ENCODE measurements around the gene MARF1. TPM values are rescaled to one million over a fixed set of nuclear protein-coding genes. Genes with fewer than 3 reads are reported as not detected.

MARF1 gene
- total and polyA plus RNA-seq, 9 of the 15 experiments (the other 6 are each of a cell fraction or from before 2014, with no cell fraction given) = 4.7 to 33.2 (median 11.7) TPM

GRCh38 chr16:15658556-15658955 lies 15.6 kb upstream of the MARF1 start:
- in situ Hi-C loops (cut with MboI) = no loop called here
- Histone ChIP-seq H3K79me2 (ENCODE audit: control insufficient read depth, insufficient read depth, low read length) (peaks cover 77% of the 10 kb centered on the region), H3K27me3 (ENCODE audit: control insufficient read depth in 2 of 2, insufficient read depth in 2 of 2, low read length in 2 of 2) (no peaks in the 10 kb centered on the region), H3K4me2 (ENCODE audit: insufficient read depth, low read length) (no peak overlapping the region), H3K9me1 (ENCODE audit: control insufficient read depth, insufficient read depth, low read length) (peaks cover 6% of the 10 kb centered on the region), H4K20me1 (replicated peaks; ENCODE audit: control insufficient read depth, insufficient read depth, low read length) (peaks cover 14% of the 10 kb centered on the region), H3K9ac (ENCODE audit: insufficient read depth in 1 of 2, low read depth in 2 of 2, low read length in 2 of 2) (no peak overlapping the region), H3K9me3 (replicated peaks; ENCODE audit: control insufficient read depth, insufficient read depth, low read depth, low read length) (no peaks in the 10 kb centered on the region), H3K4me3 (no peak overlapping the region), H2AFZ (ENCODE audit: low read depth, low read length) (no peak overlapping the region), H3K27ac (ENCODE audit: extremely low read depth, low read depth, low read length) (0 out of 3 replicates have a peak overlapping the region, but pooled peaks have one; percentile 16), H3K4me1 (replicated peaks in 1 of 2; ENCODE audit: control insufficient read depth in 2 of 2, insufficient read depth in 2 of 2, low read length in 2 of 2) (peaks cover 18 to 25% of the 10 kb centered on the region in 2 experiments; a peak in 4 of 5 replicates), H3K36me3 (ENCODE audit: control insufficient read depth, insufficient read depth, low read length) (peaks cover 17% of the 10 kb centered on the region)
- CTCF ChIA-PET (ENCODE audit: low intra/inter-chr PET ratio) = no interaction called here
- FAIRE-seq = no peak
- TF ChIP-seq PYGO2 (tag; IDR thresholded peaks at IDR 0.05) (no peak), U2AF2 (optimal IDR thresholded peaks at IDR 0.05; ENCODE audit: low read depth, low read length) (no peak)
- BruUV-seq (replicated peaks) = no TSS peak
- no peak for ATAC-seq
- WGBS (ENCODE audit: insufficient coverage, low coverage, missing lambda C conversion rate) = 80% methylated on average over 5 of the region's 5 CpGs
- intact Hi-C loops (cut with micrococcal nuclease) = no loop called here
- DNase-seq (ENCODE audit: extremely low read depth in 1 of 4, low spot score in 3 of 4) = no peak
- POLR2A ChIA-PET = interaction anchor here (0.7 to 0.8 kb wide), 2 partner anchors 9 to 18 kb away, joined by 3 read pairs; no protein-coding TSS in a partner anchor

GRCh38 chr16:15658149-15658548 lies 15.2 kb upstream of the MARF1 start:
- H3K9me1 ChIP-seq (ENCODE audit: control insufficient read depth, insufficient read depth, low read length) = peaks cover 6% of the 10 kb centered on the region
- no peak overlapping the region for H3K27ac ChIP-seq (ENCODE audit: extremely low read depth, low read depth, low read length)
- H3K27me3 ChIP-seq (ENCODE audit: control insufficient read depth in 2 of 2, insufficient read depth in 2 of 2, low read length in 2 of 2) = no peaks in the 10 kb centered on the region
- BruUV-seq (replicated peaks) = no TSS peak
- 72% methylated on average over 6 of the region's 6 CpGs for WGBS (ENCODE audit: insufficient coverage, low coverage, missing lambda C conversion rate)
- ChIA-PET POLR2A (interaction anchor here (0.6 to 0.7 kb wide), 2 partner anchors 12 to 17 kb away, joined by 3 read pairs; no protein-coding TSS in a partner anchor), CTCF (ENCODE audit: low intra/inter-chr PET ratio) (no interaction called here)
- in situ Hi-C loops (cut with MboI) = no loop called here
- no peaks in the 10 kb centered on the region for H3K9me3 ChIP-seq (replicated peaks; ENCODE audit: control insufficient read depth, insufficient read depth, low read depth, low read length)
- H3K4me3 ChIP-seq = no peak overlapping the region
- DNase-seq (ENCODE audit: extremely low read depth in 1 of 4, low spot score in 3 of 4) (peak in 1 of 4 experiments; percentile 27), FAIRE-seq (no peak), ATAC-seq (peak; percentile 73)
- peaks cover 78% of the 10 kb centered on the region for H3K79me2 ChIP-seq (ENCODE audit: control insufficient read depth, insufficient read depth, low read length)
- peak overlapping the region in 1 of 2 experiments; percentile 73; a peak in 1 of 4 replicates for H3K9ac ChIP-seq (ENCODE audit: insufficient read depth in 1 of 2, low read depth in 2 of 2, low read length in 2 of 2)
- H3K36me3 ChIP-seq (ENCODE audit: control insufficient read depth, insufficient read depth, low read length) = peaks cover 17% of the 10 kb centered on the region
- intact Hi-C loops (cut with micrococcal nuclease) = no loop called here
- peaks cover 18 to 25% of the 10 kb centered on the region in 2 experiments; a peak in 4 of 5 replicates for H3K4me1 ChIP-seq (replicated peaks in 1 of 2; ENCODE audit: control insufficient read depth in 2 of 2, insufficient read depth in 2 of 2, low read length in 2 of 2)
- TF ChIP-seq STAT5A (IDR thresholded peaks at IDR 0.05; ENCODE audit: borderline replicate concordance, low read length) (no peak), MECOM (CRISPR knock-in tag; IDR thresholded peaks at IDR 0.05) (no peak), ZNF764 (CRISPR knock-in tag; IDR thresholded peaks at IDR 0.05; ENCODE audit: low read depth) (no peak), SNAPC5 (CRISPR knock-in tag; IDR thresholded peaks at IDR 0.05) (no peak), PHTF2 (CRISPR knock-in tag; IDR thresholded peaks at IDR 0.05) (no peak)
- no peak overlapping the region for H3K4me2 ChIP-seq (ENCODE audit: insufficient read depth, low read length)
- H2AFZ ChIP-seq (ENCODE audit: low read depth, low read length) = no peak overlapping the region
- H4K20me1 ChIP-seq (replicated peaks; ENCODE audit: control insufficient read depth, insufficient read depth, low read length) = peaks cover 14% of the 10 kb centered on the region
